Lower leg skin (tissue), 3 donors: ENCODE data around the gene CCDC88B.

Experiments used
- CTCF ChIP-seq, 3 donors: fragments of 450-650 bp; IDR thresholded peaks; one replicate each; pipeline ENCODE4 v1.5.1; 2016; ENCODE audit warnings: antibody characterized with exemption in 3 of 3, mild to moderate bottlenecking in 3 of 3, moderate library complexity in 2 of 3
- POLR2A ChIP-seq, 2 donors: fragments of 450-650 bp; IDR thresholded peaks; one replicate each; pipeline ENCODE4 v1.6.1; 2016 to 2017; ENCODE audit warnings: antibody characterized with exemption in 2 of 2, mild to moderate bottlenecking in 1 of 2, moderate library complexity in 1 of 2

GRCh38 chr11:64330888-64331287 lies 9.1 kb upstream of the CCDC88B start:
- TF ChIP-seq CTCF (IDR thresholded peaks at IDR 0.05), result no peak
- TF ChIP-seq POLR2A (IDR thresholded peaks at IDR 0.05), result no peak
